PC-9 (cell line): ENCODE data around the gene ARHGEF6. TPM values are rescaled to one million over a fixed set of nuclear protein-coding genes. Genes with fewer than 3 reads are reported as not detected.

Experiments
- BruUV-seq: library from RNA; stranded (reverse); fragments of 400-500 nt; replicated peaks from 2 replicates; lab custom pipeline; 2021; lab: Mats Ljungman, UMichigan
- CTCF ChIA-PET: fragments of 300-600 bp; sonication (Branson Sonifier 250); formaldehyde crosslinking; loops from one replicate; lab custom pipeline; 2022; ENCODE audit warnings: antibody characterized with exemption; lab: Charles Lee
- POLR2A ChIA-PET: fragments of 300-600 bp; sonication (Branson Sonifier 250); formaldehyde crosslinking; loops from one replicate; lab custom pipeline; 2022; ENCODE audit warnings: antibody characterized with exemption; ENCODE audit not compliant: unreplicated experiment; lab: Charles Lee
- DNase-seq, 2 experiments: peaks; one replicate each; pipeline versions ENCODE4 v3.0.0 to v3.0.0-alpha.2; 2015 to 2022; ENCODE audit warnings: mixed read lengths in 1 of 2
- H2AFZ ChIP-seq: fragments of 200-600 bp; sonication (generic); 2 replicates; pipeline ENCODE4 v1.8.1; 2017; ENCODE audit warnings: antibody characterized with exemption
- H3F3A ChIP-seq: fragments of 200-600 bp; sonication (generic); 2 replicates; pipeline ENCODE4 v1.8.1; 2017; ENCODE audit warnings: antibody characterized with exemption, mild to moderate bottlenecking, low read depth; ENCODE audit not compliant: insufficient read depth
- H3K27ac ChIP-seq: fragments of 200-600 bp; sonication (generic); 2 replicates; pipeline ENCODE4 v1.6.1; 2016; ENCODE audit warnings: mixed run types
- H3K27me3 ChIP-seq: fragments of 200-600 bp; sonication (generic); 2 replicates; pipeline ENCODE4 v1.6.1; 2016; ENCODE audit warnings: low read depth, mixed run types; ENCODE audit not compliant: insufficient read depth
- H3K36me3 ChIP-seq: fragments of 200-600 bp; sonication (generic); 2 replicates; pipeline ENCODE4 v1.6.1; 2016; ENCODE audit warnings: low read depth, mixed run types
- H3K4me1 ChIP-seq: fragments of 200-600 bp; sonication (generic); replicated peaks from 2 replicates; pipeline ENCODE4 v1.6.1; 2016; ENCODE audit warnings: mixed run types; ENCODE audit not compliant: insufficient read depth
- H3K4me2 ChIP-seq: fragments of 200-600 bp; sonication (generic); 2 replicates; pipeline ENCODE4 v1.6.1; 2017; ENCODE audit warnings: mixed run types
- H3K4me3 ChIP-seq: fragments of 200-600 bp; sonication (generic); 2 replicates; pipeline ENCODE4 v1.6.1; 2016; ENCODE audit warnings: mixed run types
- H3K79me2 ChIP-seq: fragments of 200-600 bp; sonication (generic); 2 replicates; pipeline ENCODE4 v1.6.1; 2017; ENCODE audit warnings: low read depth, mixed run types
- H3K9me2 ChIP-seq: fragments of 200-600 bp; sonication (generic); 2 replicates; pipeline ENCODE4 v1.8.1; 2017; ENCODE audit warnings: mild to moderate bottlenecking; ENCODE audit not compliant: insufficient read depth
- H3K9me3 ChIP-seq: fragments of 200-600 bp; sonication (generic); 2 replicates; pipeline ENCODE4 v1.8.1; 2016; ENCODE audit warnings: low read depth; ENCODE audit not compliant: insufficient read depth
- H4K20me1 ChIP-seq: fragments of 200-600 bp; sonication (generic); 2 replicates; pipeline ENCODE4 v1.8.1; 2017; ENCODE audit not compliant: insufficient read depth
- EZH2 ChIP-seq: fragments of 200-600 bp; sonication (generic); IDR thresholded peaks from 2 replicates; pipeline ENCODE4 v1.8.0; 2017; ENCODE audit warnings: antibody characterized with exemption, low read depth
- intact Hi-C: fragments of 100-400 bp; cut with micrococcal nuclease; formaldehyde crosslinking; loops from one replicate; pipeline ENCODE4 v1.10.0; 2022; ENCODE audit not compliant: unreplicated experiment
- total RNA-seq: library from RNA; stranded (reverse); gene quantifications from 2 replicates; pipeline ENCODE4 v1.2.3, GENCODE V29; 2021
- TF ChIP-seq, protein P1 (sequence below): fragments of 200-600 bp; sonication (generic); conservative IDR thresholded peaks from 2 replicates; pipeline ENCODE4 v1.6.1; 2017; ENCODE audit warnings: mixed run types, antibody characterized with exemption, mild to moderate bottlenecking, moderate library complexity

Gene ARHGEF6
- total RNA-seq, 1 experiment from 2014 or later = 0.09 TPM

DNA sequence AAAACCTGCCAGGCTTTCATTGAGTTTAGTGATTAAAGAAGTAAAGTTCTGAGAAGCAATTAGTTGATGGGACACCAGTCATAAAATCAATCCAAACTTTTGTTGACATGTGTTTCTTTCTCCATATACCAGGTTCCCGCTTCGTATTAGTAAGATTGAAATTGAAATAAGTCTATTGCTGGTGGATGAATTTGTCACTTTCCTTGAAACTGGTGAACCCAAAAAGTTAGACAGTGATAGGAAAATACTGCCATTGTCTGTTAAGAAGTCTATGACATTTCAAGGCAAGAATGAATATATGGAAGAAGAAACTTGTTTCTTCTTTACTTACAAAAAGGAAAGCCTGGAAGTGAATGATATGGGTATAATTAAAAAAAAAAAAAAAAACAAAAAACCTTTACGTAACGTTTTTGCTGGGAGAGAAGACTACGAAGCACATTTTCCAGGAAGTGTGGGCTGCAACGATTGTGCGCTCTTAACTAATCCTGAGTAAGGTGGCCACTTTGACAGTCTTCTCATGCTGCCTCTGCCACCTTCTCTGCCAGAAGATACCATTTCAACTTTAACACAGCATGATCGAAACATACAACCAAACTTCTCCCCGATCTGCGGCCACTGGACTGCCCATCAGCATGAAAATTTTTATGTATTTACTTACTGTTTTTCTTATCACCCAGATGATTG is 132.9 kb downstream of the ARHGEF6 start, which contains the start of gene CD40LG:
TSS of gene CD40LG (plus strand) at position 482 of the 684 bp plus-strand sequence. CDS start at position 573, 91 bp downstream.
- no peak within 1 kb of the TSS for H2AFZ ChIP-seq
- H3K9me2 ChIP-seq = no peaks in the 10 kb centered on the region
- no peak for DNase-seq
- H3K4me2 ChIP-seq = no peak within 1 kb of the TSS
- H3K79me2 ChIP-seq = no peaks in the 10 kb centered on the region
- no peaks in the 10 kb centered on the region for H3K4me1 ChIP-seq
- H3K27me3 ChIP-seq = no peaks in the 10 kb centered on the region
- no peaks in the 10 kb centered on the region for H3F3A ChIP-seq
- intact Hi-C loops = no loop called here
- no TSS peak for BruUV-seq
- ChIA-PET CTCF (no interaction called here), POLR2A (no interaction called here)
- H3K9me3 ChIP-seq = no peaks in the 10 kb centered on the region; the same call in 1 of the 2 replicates
- no peaks in the 10 kb centered on the region for H3K36me3 ChIP-seq
- H3K27ac ChIP-seq = no peak within 1 kb of the TSS
- H3K4me3 ChIP-seq = no peak within 1 kb of the TSS
- TF ChIP-seq, protein P1, sequence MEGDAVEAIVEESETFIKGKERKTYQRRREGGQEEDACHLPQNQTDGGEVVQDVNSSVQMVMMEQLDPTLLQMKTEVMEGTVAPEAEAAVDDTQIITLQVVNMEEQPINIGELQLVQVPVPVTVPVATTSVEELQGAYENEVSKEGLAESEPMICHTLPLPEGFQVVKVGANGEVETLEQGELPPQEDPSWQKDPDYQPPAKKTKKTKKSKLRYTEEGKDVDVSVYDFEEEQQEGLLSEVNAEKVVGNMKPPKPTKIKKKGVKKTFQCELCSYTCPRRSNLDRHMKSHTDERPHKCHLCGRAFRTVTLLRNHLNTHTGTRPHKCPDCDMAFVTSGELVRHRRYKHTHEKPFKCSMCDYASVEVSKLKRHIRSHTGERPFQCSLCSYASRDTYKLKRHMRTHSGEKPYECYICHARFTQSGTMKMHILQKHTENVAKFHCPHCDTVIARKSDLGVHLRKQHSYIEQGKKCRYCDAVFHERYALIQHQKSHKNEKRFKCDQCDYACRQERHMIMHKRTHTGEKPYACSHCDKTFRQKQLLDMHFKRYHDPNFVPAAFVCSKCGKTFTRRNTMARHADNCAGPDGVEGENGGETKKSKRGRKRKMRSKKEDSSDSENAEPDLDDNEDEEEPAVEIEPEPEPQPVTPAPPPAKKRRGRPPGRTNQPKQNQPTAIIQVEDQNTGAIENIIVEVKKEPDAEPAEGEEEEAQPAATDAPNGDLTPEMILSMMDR = no peak
- no peak for TF ChIP-seq EZH2
- H4K20me1 ChIP-seq = no peaks in the 10 kb centered on the region

DNA sequence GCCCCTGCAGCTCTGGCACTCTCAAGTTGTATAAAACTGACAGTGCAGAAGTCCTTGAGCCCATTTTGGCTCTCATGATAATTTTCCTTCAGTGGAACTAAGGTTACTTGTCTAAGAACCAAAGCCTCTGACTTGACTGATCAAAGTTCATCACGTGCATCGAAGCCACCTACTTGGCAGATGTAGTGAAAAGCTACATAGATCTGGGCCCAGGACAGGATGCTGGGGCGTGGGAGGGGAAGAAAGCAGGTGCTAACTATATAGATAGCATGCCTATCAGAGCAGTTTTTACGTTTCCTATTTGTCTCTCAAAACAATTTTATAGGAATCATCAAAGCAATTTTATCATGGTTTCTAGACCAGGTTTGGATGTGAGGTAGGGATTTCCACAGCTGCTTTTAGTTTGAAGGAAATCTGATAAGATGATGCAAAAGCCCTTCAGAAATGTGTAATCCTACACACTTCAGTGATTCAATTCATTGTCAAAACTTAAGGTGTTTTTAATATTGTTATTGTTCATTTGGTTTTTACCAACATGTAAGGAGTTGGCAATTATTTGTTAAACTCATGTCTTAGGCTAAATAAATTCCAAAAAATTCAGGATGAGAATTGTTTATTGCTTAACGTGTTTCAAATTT is 134.0 kb downstream of the ARHGEF6 start:
- intact Hi-C loops = no loop called here
- POLR2A ChIA-PET = no interaction called here
- Histone ChIP-seq H3K36me3 (no peaks in the 10 kb centered on the region), H3K9me3 (no peaks in the 10 kb centered on the region; the same call in 1 of the 2 replicates), H3K9me2 (no peaks in the 10 kb centered on the region), H3F3A (no peaks in the 10 kb centered on the region), H3K4me3 (no peak overlapping the region), H3K4me1 (no peaks in the 10 kb centered on the region), H3K27ac (no peak overlapping the region), H3K79me2 (no peaks in the 10 kb centered on the region), H4K20me1 (no peaks in the 10 kb centered on the region), H3K4me2 (no peak overlapping the region), H3K27me3 (no peaks in the 10 kb centered on the region), H2AFZ (no peak overlapping the region)
- TF ChIP-seq, protein P1 = no peak
- no peak for TF ChIP-seq EZH2
- CTCF ChIA-PET = no interaction called here
- BruUV-seq = no TSS peak
- no peak for DNase-seq

DNA sequence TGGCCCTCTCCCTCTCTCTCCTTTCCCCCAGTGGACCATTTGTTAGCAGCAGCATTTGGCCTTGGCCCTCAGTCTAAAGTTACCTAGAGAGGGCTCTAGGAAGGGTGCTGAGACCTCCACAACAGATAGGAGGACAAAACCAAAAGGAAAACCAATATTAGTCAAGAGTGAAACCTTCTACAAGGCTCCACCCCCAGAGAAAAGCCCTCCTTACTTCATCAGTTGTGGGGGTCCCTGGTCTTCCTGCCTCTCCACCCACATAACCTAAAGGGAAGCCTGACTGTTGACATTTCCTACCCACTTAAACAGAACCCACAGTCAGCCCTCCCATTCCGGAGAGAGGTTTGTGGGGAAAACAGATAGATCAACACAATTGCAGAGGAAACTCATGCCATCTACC is 137.5 kb downstream of the ARHGEF6 start:
- no peaks in the 10 kb centered on the region for H3K36me3 ChIP-seq
- no peaks in the 10 kb centered on the region for H3K4me1 ChIP-seq
- H3F3A ChIP-seq = no peaks in the 10 kb centered on the region
- intact Hi-C loops = no loop called here
- no peaks in the 10 kb centered on the region for H3K79me2 ChIP-seq
- H4K20me1 ChIP-seq = no peaks in the 10 kb centered on the region
- no TSS peak for BruUV-seq
- CTCF ChIA-PET = no interaction called here
- H3K4me2 ChIP-seq = no peak overlapping the region
- no peaks in the 10 kb centered on the region for H3K9me3 ChIP-seq
- no peaks in the 10 kb centered on the region for H3K27me3 ChIP-seq
- H3K9me2 ChIP-seq = no peaks in the 10 kb centered on the region
- no peak overlapping the region for H3K27ac ChIP-seq
- no peak overlapping the region for H3K4me3 ChIP-seq
- no peak for DNase-seq
- POLR2A ChIA-PET = no interaction called here
- no peak overlapping the region for H2AFZ ChIP-seq
- TF ChIP-seq EZH2 = no peak
- TF ChIP-seq, protein P1 = no peak
